ENCODE results near the gene C7orf57. TPM values are rescaled to one million over a fixed set of nuclear protein-coding genes. Genes with fewer than 3 reads are reported as not detected.

Gene C7orf57
- total RNA-seq, 1 experiment from 2014 or later = 0.15 TPM

DNA sequence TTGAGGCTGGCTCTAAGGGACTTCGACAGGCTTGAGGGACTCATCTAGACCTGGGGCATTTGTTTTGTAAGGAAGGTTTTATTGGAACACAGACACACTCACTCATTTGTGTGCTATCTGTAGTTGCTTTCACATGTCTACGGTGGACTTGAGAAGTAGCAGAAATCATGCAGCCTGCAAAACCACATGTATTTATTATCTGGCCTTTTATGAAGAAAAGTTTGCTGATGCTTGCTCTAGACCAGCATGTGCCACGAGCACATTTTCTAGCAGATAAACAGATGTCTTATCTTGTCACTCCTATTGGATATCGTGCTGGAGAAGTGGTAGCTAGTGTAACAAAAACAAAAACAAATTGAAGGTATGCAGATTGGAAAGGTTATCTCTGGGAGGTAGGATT lies 63.5 kb downstream of the C7orf57 start:
- ChIA-PET RAD21 (ENCODE audit: low non-redundant PET in 1 of 2, low total read pairs in 2 of 2, uncharacterized antibody in 2 of 2, unreplicated experiment in 2 of 2) (no interaction called here), POLR2A (no interaction called here), CTCF (interaction anchor here (1.2 kb wide), 1 partner anchor 11 kb away, joined by 3 read pairs; no protein-coding TSS in a partner anchor)
- H3K4me2 ChIP-seq (ENCODE audit: low read length) = no peak overlapping the region
- H3K36me3 ChIP-seq (ENCODE audit: control insufficient read depth in 1 of 2, insufficient read depth in 2 of 2, low read length in 2 of 2) = peaks cover 6 to 26% of the 10 kb centered on the region in 2 experiments; a peak in 2 of 4 replicates
- intact Hi-C loops (cut with micrococcal nuclease) = no loop called here
- H3K9me3 ChIP-seq (ENCODE audit: control insufficient read depth in 1 of 2, insufficient read depth in 1 of 2, low read depth in 1 of 2, low read length in 2 of 2) = no peaks in the 10 kb centered on the region
- DNase-seq (ENCODE audit: low read depth, low spot score) = no peak
- no peak for ATAC-seq
- H3K79me2 ChIP-seq (ENCODE audit: insufficient read depth, low read length) = no peaks in the 10 kb centered on the region
- no peaks in the 10 kb centered on the region for H3K27me3 ChIP-seq (ENCODE audit: insufficient read depth, low read length)
- TF ChIP-seq EZH2 (IDR thresholded peaks at IDR 0.05) = no peak
- no peaks in the 10 kb centered on the region for H3K9me2 ChIP-seq (ENCODE audit: insufficient read depth)
- no peak overlapping the region for H3K27ac ChIP-seq (ENCODE audit: low read depth, low read length)
- no peak overlapping the region for H2AFZ ChIP-seq (ENCODE audit: low read depth, low read length, poor library complexity, severe bottlenecking)
- no peaks in the 10 kb centered on the region for H4K20me1 ChIP-seq (ENCODE audit: insufficient read depth)
- H3K4me3 ChIP-seq (replicated peaks in 1 of 2; ENCODE audit: low read depth in 1 of 2, low read length in 2 of 2) = no peak overlapping the region
- peaks cover 6 to 13% of the 10 kb centered on the region in 2 experiments; a peak in 3 of 4 replicates for H3K4me1 ChIP-seq (ENCODE audit: control insufficient read depth in 1 of 2, insufficient read depth in 2 of 2, low read length in 2 of 2)
- H3K9ac ChIP-seq (ENCODE audit: low read length) = no peak overlapping the region
- no TSS peak for BruUV-seq (replicated peaks)

GRCh38 chr7:48099781-48100180 lies 64.4 kb downstream of the C7orf57 start:
- H3K79me2 ChIP-seq (ENCODE audit: insufficient read depth, low read length) = no peaks in the 10 kb centered on the region
- no peak for TF ChIP-seq EZH2phosphoT487 (IDR thresholded peaks at IDR 0.05; ENCODE audit: borderline replicate concordance)
- TF ChIP-seq POLR2A (IDR thresholded peaks at IDR 0.05; ENCODE audit: borderline replicate concordance, extremely low read depth, insufficient read depth, insufficient read length) = no peak
- no peak for TF ChIP-seq TCF7L2 (IDR thresholded peaks at IDR 0.05; ENCODE audit: borderline replicate concordance, extremely low read depth, insufficient read depth, insufficient read length)
- TF ChIP-seq ELF1 (IDR thresholded peaks at IDR 0.05; ENCODE audit: borderline replicate concordance, low read depth) = no peak
- TF ChIP-seq YY1 (IDR thresholded peaks at IDR 0.05; ENCODE audit: extremely low read depth, insufficient replicate concordance, low read depth, low read length) = no peak
- TF ChIP-seq MAX (IDR thresholded peaks at IDR 0.05) = no peak
- TF ChIP-seq FOSL1 (IDR thresholded peaks at IDR 0.05; ENCODE audit: low read depth) = no peak
- TF ChIP-seq SRF (IDR thresholded peaks at IDR 0.05; ENCODE audit: low read depth) = no peak
- H4K20me1 ChIP-seq (ENCODE audit: insufficient read depth) = no peaks in the 10 kb centered on the region
- H3K36me3 ChIP-seq (ENCODE audit: control insufficient read depth in 1 of 2, insufficient read depth in 2 of 2, low read length in 2 of 2) = peaks cover 6 to 26% of the 10 kb centered on the region in 2 experiments; a peak in 2 of 4 replicates
- H3K9me2 ChIP-seq (ENCODE audit: insufficient read depth) = no peaks in the 10 kb centered on the region
- no peaks in the 10 kb centered on the region for H3K9me3 ChIP-seq (ENCODE audit: control insufficient read depth in 1 of 2, insufficient read depth in 1 of 2, low read depth in 1 of 2, low read length in 2 of 2)
- H3K4me3 ChIP-seq (replicated peaks in 1 of 2; ENCODE audit: low read depth in 1 of 2, low read length in 2 of 2) = no peak overlapping the region
- H3K27ac ChIP-seq (ENCODE audit: low read depth, low read length) = no peak overlapping the region
- no peak overlapping the region for H2AFZ ChIP-seq (ENCODE audit: low read depth, low read length, poor library complexity, severe bottlenecking)
- peaks cover 4 to 6% of the 10 kb centered on the region in 2 experiments; a peak in 3 of 4 replicates for H3K4me1 ChIP-seq (ENCODE audit: control insufficient read depth in 1 of 2, insufficient read depth in 2 of 2, low read length in 2 of 2)
- no peaks in the 10 kb centered on the region for H3K27me3 ChIP-seq (ENCODE audit: insufficient read depth, low read length)
- ATAC-seq (no peak), DNase-seq (ENCODE audit: low read depth, low spot score) (no peak)
- BruUV-seq (replicated peaks) = no TSS peak
- CTCF ChIA-PET = no interaction called here
- intact Hi-C loops (cut with micrococcal nuclease) = no loop called here
- H3K4me2 ChIP-seq (ENCODE audit: low read length) = no peak overlapping the region
- no peak overlapping the region for H3K9ac ChIP-seq (ENCODE audit: low read length)
- RAD21 ChIA-PET (ENCODE audit: low non-redundant PET in 1 of 2, low total read pairs in 2 of 2, uncharacterized antibody in 2 of 2, unreplicated experiment in 2 of 2) = no interaction called here
- POLR2A ChIA-PET = interaction anchor here (1.3 kb wide), 1 partner anchor 8 kb away, joined by 3 read pairs; no protein-coding TSS in a partner anchor

All from HCT116 (cell line).